GM12878 (cell line): ENCODE data around the gene PI4KA.

ENCODE experiments used
- GABPA ChIP-seq: IDR thresholded peaks from 2 replicates; pipeline ENCODE4 v1.6.1; 2014; ENCODE audit warnings: antibody characterized with exemption, low read depth, mild to moderate bottlenecking, inconsistent platforms
- JUND ChIP-seq: IDR thresholded peaks from 2 replicates; pipeline ENCODE4 v1.6.1; 2012; ENCODE audit warnings: low read depth, mild to moderate bottlenecking, low read length, improper control_type of control experiment, moderate library complexity
- KLF5 ChIP-seq: fragments of 450-650 bp; IDR thresholded peaks from 2 replicates; pipeline ENCODE4 v1.6.1; 2014; ENCODE audit warnings: mild to moderate bottlenecking; ENCODE audit not compliant: partially characterized antibody
- SP1 ChIP-seq: IDR thresholded peaks from one replicate; pipeline ENCODE4 v1.6.1; 2011; ENCODE audit warnings: low read depth, low read length
- TF ChIP-seq, protein P1 (sequence below), 3 experiments: IDR thresholded peaks in 2 of 3; conservative IDR thresholded peaks in 1 of 3; 2 replicates each; pipeline ENCODE4 v1.5.1; 2011; ENCODE audit warnings: low read depth in 3 of 3, low read length in 3 of 3, mild to moderate bottlenecking in 3 of 3, control low read depth in 2 of 3, moderate library complexity in 2 of 3, inconsistent platforms in 1 of 3, mixed read lengths in 1 of 3; ENCODE audit not compliant: control insufficient read depth in 2 of 3, insufficient read depth in 1 of 3; ENCODE audit errors: extremely low read depth in 1 of 3
- TF ChIP-seq, protein P2 (sequence below): IDR thresholded peaks from 2 replicates; pipeline ENCODE4 v1.6.1; 2011; ENCODE audit warnings: low read depth, low read length, improper control_type of control experiment, borderline replicate concordance

DNA sequence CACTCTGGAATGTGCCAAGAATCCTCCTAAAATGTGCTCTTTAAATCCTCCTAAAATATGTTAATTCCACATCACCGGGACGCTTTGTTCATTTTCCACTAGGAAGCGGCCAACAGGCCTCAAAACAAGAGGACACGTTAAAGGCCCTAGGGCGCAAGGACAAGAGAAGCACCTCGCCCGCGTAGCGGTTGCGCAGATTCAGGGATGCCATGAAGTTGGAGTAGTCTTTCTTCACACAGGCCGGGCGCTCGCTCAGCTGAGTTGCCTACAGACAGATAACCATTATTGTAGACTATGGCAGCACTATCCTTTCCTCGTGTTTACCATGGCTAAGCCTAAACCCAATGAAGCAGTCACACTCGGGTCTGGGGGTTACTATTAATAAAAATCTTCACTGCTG is 114.2 kb downstream of the PI4KA start:
- TF ChIP-seq, protein P1, sequence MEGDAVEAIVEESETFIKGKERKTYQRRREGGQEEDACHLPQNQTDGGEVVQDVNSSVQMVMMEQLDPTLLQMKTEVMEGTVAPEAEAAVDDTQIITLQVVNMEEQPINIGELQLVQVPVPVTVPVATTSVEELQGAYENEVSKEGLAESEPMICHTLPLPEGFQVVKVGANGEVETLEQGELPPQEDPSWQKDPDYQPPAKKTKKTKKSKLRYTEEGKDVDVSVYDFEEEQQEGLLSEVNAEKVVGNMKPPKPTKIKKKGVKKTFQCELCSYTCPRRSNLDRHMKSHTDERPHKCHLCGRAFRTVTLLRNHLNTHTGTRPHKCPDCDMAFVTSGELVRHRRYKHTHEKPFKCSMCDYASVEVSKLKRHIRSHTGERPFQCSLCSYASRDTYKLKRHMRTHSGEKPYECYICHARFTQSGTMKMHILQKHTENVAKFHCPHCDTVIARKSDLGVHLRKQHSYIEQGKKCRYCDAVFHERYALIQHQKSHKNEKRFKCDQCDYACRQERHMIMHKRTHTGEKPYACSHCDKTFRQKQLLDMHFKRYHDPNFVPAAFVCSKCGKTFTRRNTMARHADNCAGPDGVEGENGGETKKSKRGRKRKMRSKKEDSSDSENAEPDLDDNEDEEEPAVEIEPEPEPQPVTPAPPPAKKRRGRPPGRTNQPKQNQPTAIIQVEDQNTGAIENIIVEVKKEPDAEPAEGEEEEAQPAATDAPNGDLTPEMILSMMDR (IDR thresholded peaks at IDR 0.05 in 2 of 3, conservative IDR thresholded peaks at IDR 0.05 in 1 of 3; ENCODE audit: control insufficient read depth in 2 of 3, extremely low read depth in 1 of 3, insufficient read depth in 1 of 3, low read depth in 3 of 3, low read length in 3 of 3) = no peak
- TF ChIP-seq GABPA (no peak), KLF5 (no peak), SP1 (no peak), JUND (no peak)
- TF ChIP-seq, protein P2, sequence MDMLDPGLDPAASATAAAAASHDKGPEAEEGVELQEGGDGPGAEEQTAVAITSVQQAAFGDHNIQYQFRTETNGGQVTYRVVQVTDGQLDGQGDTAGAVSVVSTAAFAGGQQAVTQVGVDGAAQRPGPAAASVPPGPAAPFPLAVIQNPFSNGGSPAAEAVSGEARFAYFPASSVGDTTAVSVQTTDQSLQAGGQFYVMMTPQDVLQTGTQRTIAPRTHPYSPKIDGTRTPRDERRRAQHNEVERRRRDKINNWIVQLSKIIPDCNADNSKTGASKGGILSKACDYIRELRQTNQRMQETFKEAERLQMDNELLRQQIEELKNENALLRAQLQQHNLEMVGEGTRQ = no peak
